OCI-LY7 (cell line): ENCODE data around the gene ALOX15B.

ENCODE experiments used
- CTCF ChIP-seq: fragments of 200-600 bp; sonication (generic); conservative IDR thresholded peaks from 2 replicates; pipeline ENCODE4 v1.5.1; 2014; ENCODE audit warnings: mild to moderate bottlenecking, antibody characterized with exemption, low read length, moderate library complexity, mixed read lengths
- EZH2phosphoT487 ChIP-seq: fragments of 200-600 bp; sonication (generic); IDR thresholded peaks from 2 replicates; pipeline ENCODE4 v1.6.1; 2018; ENCODE audit warnings: low read depth, borderline replicate concordance, mild to moderate bottlenecking, mixed run types, antibody characterized with exemption, low read length, moderate library complexity, mixed read lengths

DNA sequence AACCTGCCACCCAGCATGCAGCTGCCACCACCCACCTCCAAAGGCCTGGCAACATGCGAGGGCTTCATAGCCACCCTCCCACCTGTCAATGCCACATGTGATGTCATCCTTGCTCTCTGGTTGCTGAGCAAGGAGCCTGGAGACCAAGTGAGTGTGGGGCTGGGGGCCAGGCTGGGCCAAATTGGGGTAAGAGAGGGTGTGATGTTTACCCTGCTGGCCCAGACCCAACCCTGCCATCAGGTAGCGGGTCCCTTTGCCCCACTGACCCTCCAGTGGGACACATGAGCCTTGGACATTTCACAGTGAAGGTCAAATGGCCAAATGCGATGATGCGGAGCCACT is 8.9 kb downstream of the ALOX15B start:
- no peak for TF ChIP-seq CTCF
- no peak for TF ChIP-seq EZH2phosphoT487
